Hepatocyte (in vitro differentiated cells): ENCODE data around the gene ZNF394.

ENCODE experiments used
- CTCF ChIP-seq: fragments of 200-600 bp; sonication (generic); IDR thresholded peaks from 2 replicates; pipeline ENCODE4 v1.5.1; 2016; ENCODE audit warnings: antibody characterized with exemption, mild to moderate bottlenecking; ENCODE audit not compliant: poor library complexity
- EZH2 ChIP-seq: fragments of 200-600 bp; sonication (generic); IDR thresholded peaks from 2 replicates; pipeline ENCODE4 v1.6.1; 2016; ENCODE audit warnings: antibody characterized with exemption, mild to moderate bottlenecking, borderline replicate concordance
- EZH2phosphoT487 ChIP-seq: fragments of 200-600 bp; sonication (generic); IDR thresholded peaks from one replicate; pipeline ENCODE4 v1.6.1; 2018; ENCODE audit warnings: antibody characterized with exemption, mild to moderate bottlenecking, low read depth, moderate library complexity; ENCODE audit not compliant: unreplicated experiment, severe bottlenecking

DNA sequence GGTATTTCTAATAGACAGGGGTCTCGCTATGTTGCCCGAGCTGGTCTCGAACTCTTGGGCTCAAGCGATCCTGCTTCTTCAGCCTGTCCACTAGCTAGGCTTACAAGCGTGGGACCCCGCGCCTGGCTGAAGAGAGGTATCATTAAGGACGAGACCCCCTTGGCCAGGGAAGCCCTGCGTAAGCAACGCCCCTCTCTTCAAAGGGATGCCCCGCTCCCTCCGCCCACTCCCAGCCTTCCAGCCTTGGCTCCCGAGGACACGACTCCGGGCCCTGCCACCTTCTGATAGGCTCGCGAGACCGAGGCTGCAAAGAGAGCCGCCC lies 4.2 kb upstream of the ZNF394 start:
- TF ChIP-seq CTCF: no peak
- no peak for TF ChIP-seq EZH2
- TF ChIP-seq EZH2phosphoT487: no peak
